HepG2 (cell line): Measurements from ENCODE around the gene TUBA4B. TPM values are rescaled to one million over a fixed set of nuclear protein-coding genes. Genes with fewer than 3 reads are reported as not detected.

Experiments
- DBP ChIP-seq: sonication (generic); formaldehyde crosslinking; IDR thresholded peaks from 2 replicates; pipeline ENCODE4 v1.4.0; 2020; ENCODE audit warnings: missing genetic modification reagents; ENCODE audit errors: not compliant biosample characterization
- DNMT1 ChIP-seq: sonication (generic); formaldehyde crosslinking; IDR thresholded peaks from 2 replicates; pipeline ENCODE4 v1.5.1; 2020; ENCODE audit warnings: mild to moderate bottlenecking, missing genetic modification reagents
- GFI1 ChIP-seq: sonication (generic); formaldehyde crosslinking; IDR thresholded peaks from 2 replicates; pipeline ENCODE4 v1.5.0; 2020; ENCODE audit warnings: missing genetic modification reagents, mild to moderate bottlenecking, borderline replicate concordance
- JDP2 ChIP-seq: sonication (generic); formaldehyde crosslinking; IDR thresholded peaks from 2 replicates; pipeline ENCODE4 v1.8.1; 2022; ENCODE audit warnings: missing genetic modification reagents, borderline replicate concordance
- KDM3A ChIP-seq: IDR thresholded peaks from 2 replicates; pipeline ENCODE4 v1.6.1; 2018; ENCODE audit warnings: low read depth, missing compliant biosample characterization
- MXD3 ChIP-seq: IDR thresholded peaks from 2 replicates; pipeline ENCODE4 v1.6.1; 2016; ENCODE audit warnings: mild to moderate bottlenecking, missing biosample characterization, missing genetic modification reagents
- RELA ChIP-seq: sonication (generic); formaldehyde crosslinking; IDR thresholded peaks from 2 replicates; pipeline ENCODE4 v1.4.0; 2020; ENCODE audit warnings: missing genetic modification reagents
- SMC3 ChIP-seq: IDR thresholded peaks from 2 replicates; pipeline ENCODE4 v1.6.1; 2011; ENCODE audit warnings: low read length, improper control_type of control experiment
- THRA ChIP-seq: sonication (generic); formaldehyde crosslinking; IDR thresholded peaks from 2 replicates; pipeline ENCODE4 v1.4.0; 2020; ENCODE audit warnings: missing genetic modification reagents, borderline replicate concordance
- ZEB1 ChIP-seq: IDR thresholded peaks from 2 replicates; pipeline ENCODE4 v1.6.1; 2012; ENCODE audit warnings: mild to moderate bottlenecking, low read depth, inconsistent platforms; ENCODE audit not compliant: insufficient replicate concordance
- ZFP36L1 ChIP-seq: sonication (generic); formaldehyde crosslinking; IDR thresholded peaks from 2 replicates; pipeline ENCODE4 v1.8.0; 2022; ENCODE audit warnings: mild to moderate bottlenecking, missing genetic modification reagents, moderate library complexity
- ZNF138 ChIP-seq: sonication (generic); formaldehyde crosslinking; IDR thresholded peaks from 2 replicates; pipeline ENCODE4 v1.5.0; 2020; ENCODE audit warnings: mild to moderate bottlenecking, low read depth, missing genetic modification reagents
- ZNF552 ChIP-seq: sonication (generic); formaldehyde crosslinking; IDR thresholded peaks from 2 replicates; pipeline ENCODE4 v1.9.0; 2022; ENCODE audit warnings: missing genetic modification reagents, mild to moderate bottlenecking, borderline replicate concordance
- ZNF564 ChIP-seq: sonication (generic); formaldehyde crosslinking; IDR thresholded peaks from 2 replicates; pipeline ENCODE4 v1.8.1; 2023; ENCODE audit warnings: mild to moderate bottlenecking, missing genetic modification reagents
- ZNF572 ChIP-seq: sonication (generic); formaldehyde crosslinking; IDR thresholded peaks from 2 replicates; pipeline ENCODE4 v1.5.1; 2020; ENCODE audit warnings: mild to moderate bottlenecking, missing genetic modification reagents
- ZNF615 ChIP-seq: sonication (generic); formaldehyde crosslinking; IDR thresholded peaks from 2 replicates; pipeline ENCODE4 v1.5.0; 2020; ENCODE audit warnings: mild to moderate bottlenecking, missing genetic modification reagents, borderline replicate concordance
- ZNF670 ChIP-seq: sonication (generic); formaldehyde crosslinking; IDR thresholded peaks from 2 replicates; pipeline ENCODE4 v1.8.0; 2022; ENCODE audit warnings: mild to moderate bottlenecking, missing genetic modification reagents, borderline replicate concordance
- ZSCAN20 ChIP-seq: sonication (generic); formaldehyde crosslinking; IDR thresholded peaks from 2 replicates; pipeline ENCODE4 v1.4.0; 2020; ENCODE audit warnings: missing genetic modification reagents, mild to moderate bottlenecking, borderline replicate concordance
- ZSCAN29 ChIP-seq: sonication (generic); formaldehyde crosslinking; conservative IDR thresholded peaks from 2 replicates; pipeline ENCODE4 v1.4.0; 2020; ENCODE audit warnings: mild to moderate bottlenecking, missing genetic modification reagents
- polyA plus RNA-seq, 8 experiments: library from polyadenylated mRNA; depleted of rRNA in 3 of 8; stranded (reverse) in 7 of 8; unstranded in 1 of 8; fragments of >200 nt; fragmentation: Illumina TruSeq in 4 of 8; extraction: Trizol in 4 of 8; gene quantifications; 2 replicates each; pipeline versions ENCODE4 v1.2.1 to v1.2.3, GENCODE V29; 2011 to 2016; ENCODE audit warnings: low read depth in 4 of 8, missing spikeins in 1 of 8, mixed read lengths in 1 of 8; ENCODE audit not compliant: insufficient read depth in 1 of 8
- total RNA-seq, 5 experiments: library from RNA; depleted of rRNA; stranded (reverse); fragments of >200 nt; fragmentation: Illumina TruSeq; extraction: Trizol; gene quantifications; 2 replicates each; pipeline ENCODE4 v1.2.3, GENCODE V29; 2016; ENCODE audit warnings: low read depth in 1 of 5
- TF ChIP-seq, protein P1 (sequence below): sonication (generic); formaldehyde crosslinking; IDR thresholded peaks from 2 replicates; pipeline ENCODE4 v1.5.0; 2020; ENCODE audit warnings: mild to moderate bottlenecking, missing genetic modification reagents
- TF ChIP-seq, protein P2 (sequence below): sonication (generic); formaldehyde crosslinking; IDR thresholded peaks from 2 replicates; pipeline ENCODE4 v1.5.1; 2020; ENCODE audit warnings: missing genetic modification reagents, mild to moderate bottlenecking, borderline replicate concordance
- TF ChIP-seq, protein P3 (sequence below): sonication (generic); formaldehyde crosslinking; IDR thresholded peaks from 2 replicates; pipeline ENCODE4 v1.4.0; 2020; ENCODE audit warnings: mild to moderate bottlenecking, missing genetic modification reagents

Gene TUBA4B
- total and polyA plus RNA-seq, 2 of the 13 experiments (the other 11 are each of a cell fraction or from before 2014, with no cell fraction given), result 0.18 to 0.22 TPM

GRCh38 chr2:219228911-219229304 is 24.1 kb upstream of the TUBA4B start (continued):
- TF ChIP-seq ZEB1, result no peak
- 0 out of 2 replicates have a peak, but pooled peaks have one; percentile 79 for TF ChIP-seq ZNF572 (CRISPR knock-in tag)
- TF ChIP-seq RELA (CRISPR knock-in tag), result no peak
- TF ChIP-seq, protein P1, sequence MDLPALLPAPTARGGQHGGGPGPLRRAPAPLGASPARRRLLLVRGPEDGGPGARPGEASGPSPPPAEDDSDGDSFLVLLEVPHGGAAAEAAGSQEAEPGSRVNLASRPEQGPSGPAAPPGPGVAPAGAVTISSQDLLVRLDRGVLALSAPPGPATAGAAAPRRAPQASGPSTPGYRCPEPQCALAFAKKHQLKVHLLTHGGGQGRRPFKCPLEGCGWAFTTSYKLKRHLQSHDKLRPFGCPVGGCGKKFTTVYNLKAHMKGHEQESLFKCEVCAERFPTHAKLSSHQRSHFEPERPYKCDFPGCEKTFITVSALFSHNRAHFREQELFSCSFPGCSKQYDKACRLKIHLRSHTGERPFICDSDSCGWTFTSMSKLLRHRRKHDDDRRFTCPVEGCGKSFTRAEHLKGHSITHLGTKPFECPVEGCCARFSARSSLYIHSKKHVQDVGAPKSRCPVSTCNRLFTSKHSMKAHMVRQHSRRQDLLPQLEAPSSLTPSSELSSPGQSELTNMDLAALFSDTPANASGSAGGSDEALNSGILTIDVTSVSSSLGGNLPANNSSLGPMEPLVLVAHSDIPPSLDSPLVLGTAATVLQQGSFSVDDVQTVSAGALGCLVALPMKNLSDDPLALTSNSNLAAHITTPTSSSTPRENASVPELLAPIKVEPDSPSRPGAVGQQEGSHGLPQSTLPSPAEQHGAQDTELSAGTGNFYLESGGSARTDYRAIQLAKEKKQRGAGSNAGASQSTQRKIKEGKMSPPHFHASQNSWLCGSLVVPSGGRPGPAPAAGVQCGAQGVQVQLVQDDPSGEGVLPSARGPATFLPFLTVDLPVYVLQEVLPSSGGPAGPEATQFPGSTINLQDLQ (CRISPR knock-in tag), result peak; percentile 69; the same call in 1 of the 2 replicates
- no peak for TF ChIP-seq SMC3
- peak; percentile 29; the same call in 1 of the 2 replicates for TF ChIP-seq ZNF615 (CRISPR knock-in tag)
- no peak; the same call in 1 of the 2 replicates for TF ChIP-seq ZNF670 (CRISPR knock-in tag)
- TF ChIP-seq MXD3 (CRISPR knock-in tag), result peak; percentile 9; the same call in 1 of the 2 replicates
- TF ChIP-seq, protein P2, sequence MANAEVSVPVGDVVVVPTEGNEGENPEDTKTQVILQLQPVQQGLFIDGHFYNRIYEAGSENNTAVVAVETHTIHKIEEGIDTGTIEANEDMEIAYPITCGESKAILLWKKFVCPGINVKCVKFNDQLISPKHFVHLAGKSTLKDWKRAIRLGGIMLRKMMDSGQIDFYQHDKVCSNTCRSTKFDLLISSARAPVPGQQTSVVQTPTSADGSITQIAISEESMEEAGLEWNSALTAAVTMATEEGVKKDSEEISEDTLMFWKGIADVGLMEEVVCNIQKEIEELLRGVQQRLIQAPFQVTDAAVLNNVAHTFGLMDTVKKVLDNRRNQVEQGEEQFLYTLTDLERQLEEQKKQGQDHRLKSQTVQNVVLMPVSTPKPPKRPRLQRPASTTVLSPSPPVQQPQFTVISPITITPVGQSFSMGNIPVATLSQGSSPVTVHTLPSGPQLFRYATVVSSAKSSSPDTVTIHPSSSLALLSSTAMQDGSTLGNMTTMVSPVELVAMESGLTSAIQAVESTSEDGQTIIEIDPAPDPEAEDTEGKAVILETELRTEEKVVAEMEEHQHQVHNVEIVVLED, result no peak
- TF ChIP-seq GFI1 (CRISPR knock-in tag), result 0 out of 2 replicates have a peak, but pooled peaks have one; percentile 26
- 0 out of 2 replicates have a peak, but pooled peaks have one; percentile 20 for TF ChIP-seq ZNF552 (CRISPR knock-in tag)
- TF ChIP-seq ZNF564 (CRISPR knock-in tag), result peak; percentile 45; the same call in 1 of the 2 replicates
- 0 out of 2 replicates have a peak, but pooled peaks have one; percentile 19 for TF ChIP-seq DNMT1 (CRISPR knock-in tag)
- no peak for TF ChIP-seq JDP2 (CRISPR knock-in tag)
- 0 out of 2 replicates have a peak, but pooled peaks have one; percentile 7 for TF ChIP-seq KDM3A (CRISPR knock-in tag)
- no peak; the same call in 1 of the 2 replicates for TF ChIP-seq ZFP36L1 (CRISPR knock-in tag)
- peak; percentile 92; the same call in 1 of the 2 replicates for TF ChIP-seq ZSCAN29
- TF ChIP-seq ZSCAN20 (CRISPR knock-in tag), result no peak
- TF ChIP-seq DBP (CRISPR knock-in tag), result peak; percentile 6
- peak; percentile 45; the same call in 1 of the 2 replicates for TF ChIP-seq ZNF138
- TF ChIP-seq, protein P3, sequence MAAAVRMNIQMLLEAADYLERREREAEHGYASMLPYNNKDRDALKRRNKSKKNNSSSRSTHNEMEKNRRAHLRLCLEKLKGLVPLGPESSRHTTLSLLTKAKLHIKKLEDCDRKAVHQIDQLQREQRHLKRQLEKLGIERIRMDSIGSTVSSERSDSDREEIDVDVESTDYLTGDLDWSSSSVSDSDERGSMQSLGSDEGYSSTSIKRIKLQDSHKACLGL (CRISPR knock-in tag), result peak; percentile 80
- no peak; the same call in 1 of the 2 replicates for TF ChIP-seq THRA (CRISPR knock-in tag)
